Ishikawa (cell line): ENCODE results near the gene TLR6.

Source experiments
- CEBPB ChIP-seq: IDR thresholded peaks from 2 replicates; pipeline ENCODE4 v1.6.1; 2012
- CREB1 ChIP-seq: IDR thresholded peaks from 2 replicates; pipeline ENCODE4 v1.6.1; 2012; ENCODE audit warnings: low read depth
- EGR1 ChIP-seq: IDR thresholded peaks from 2 replicates; pipeline ENCODE4 v1.6.1; 2012
- EP300 ChIP-seq: IDR thresholded peaks from 2 replicates; pipeline ENCODE4 v1.6.1; 2012; ENCODE audit warnings: borderline replicate concordance
- FOXM1 ChIP-seq: IDR thresholded peaks from 2 replicates; pipeline ENCODE4 v1.6.1; 2012; ENCODE audit warnings: low read depth, borderline replicate concordance
- MAX ChIP-seq: IDR thresholded peaks from 2 replicates; pipeline ENCODE4 v1.6.1; 2012
- NFIC ChIP-seq: IDR thresholded peaks from 2 replicates; pipeline ENCODE4 v1.6.1; 2012
- RAD21 ChIP-seq: IDR thresholded peaks from 2 replicates; pipeline ENCODE4 v1.6.1; 2012; ENCODE audit warnings: low read depth
- TAF1 ChIP-seq: IDR thresholded peaks from 2 replicates; pipeline ENCODE4 v1.6.1; 2012; ENCODE audit warnings: low read depth, mild to moderate bottlenecking
- TCF12 ChIP-seq: IDR thresholded peaks from 2 replicates; pipeline ENCODE4 v1.6.1; 2012; ENCODE audit warnings: low read depth
- TEAD4 ChIP-seq: IDR thresholded peaks from 2 replicates; pipeline ENCODE4 v1.6.1; 2012
- USF1 ChIP-seq: IDR thresholded peaks from 2 replicates; pipeline ENCODE4 v1.6.1; 2012
- YY1 ChIP-seq: IDR thresholded peaks from 2 replicates; pipeline ENCODE4 v1.6.1; 2012; ENCODE audit warnings: low read depth
- ZBTB7A ChIP-seq: IDR thresholded peaks from 2 replicates; pipeline ENCODE4 v1.6.1; 2012; ENCODE audit warnings: low read depth
- TF ChIP-seq, protein P1 (sequence below): IDR thresholded peaks from 2 replicates; pipeline ENCODE4 v1.6.1; 2012; ENCODE audit warnings: low read depth, mild to moderate bottlenecking

Gene TLR6

GRCh38 chr4:38871593-38871992 lies 15.0 kb upstream of the TLR6 start:
- TF ChIP-seq MAX (no peak), TEAD4 (no peak), TCF12 (no peak), EP300 (no peak), YY1 (no peak), CREB1 (no peak), NFIC (no peak), USF1 (no peak), RAD21 (no peak), ZBTB7A (no peak), CEBPB (no peak), TAF1 (no peak), EGR1 (no peak), FOXM1 (no peak)
- TF ChIP-seq, protein P1, sequence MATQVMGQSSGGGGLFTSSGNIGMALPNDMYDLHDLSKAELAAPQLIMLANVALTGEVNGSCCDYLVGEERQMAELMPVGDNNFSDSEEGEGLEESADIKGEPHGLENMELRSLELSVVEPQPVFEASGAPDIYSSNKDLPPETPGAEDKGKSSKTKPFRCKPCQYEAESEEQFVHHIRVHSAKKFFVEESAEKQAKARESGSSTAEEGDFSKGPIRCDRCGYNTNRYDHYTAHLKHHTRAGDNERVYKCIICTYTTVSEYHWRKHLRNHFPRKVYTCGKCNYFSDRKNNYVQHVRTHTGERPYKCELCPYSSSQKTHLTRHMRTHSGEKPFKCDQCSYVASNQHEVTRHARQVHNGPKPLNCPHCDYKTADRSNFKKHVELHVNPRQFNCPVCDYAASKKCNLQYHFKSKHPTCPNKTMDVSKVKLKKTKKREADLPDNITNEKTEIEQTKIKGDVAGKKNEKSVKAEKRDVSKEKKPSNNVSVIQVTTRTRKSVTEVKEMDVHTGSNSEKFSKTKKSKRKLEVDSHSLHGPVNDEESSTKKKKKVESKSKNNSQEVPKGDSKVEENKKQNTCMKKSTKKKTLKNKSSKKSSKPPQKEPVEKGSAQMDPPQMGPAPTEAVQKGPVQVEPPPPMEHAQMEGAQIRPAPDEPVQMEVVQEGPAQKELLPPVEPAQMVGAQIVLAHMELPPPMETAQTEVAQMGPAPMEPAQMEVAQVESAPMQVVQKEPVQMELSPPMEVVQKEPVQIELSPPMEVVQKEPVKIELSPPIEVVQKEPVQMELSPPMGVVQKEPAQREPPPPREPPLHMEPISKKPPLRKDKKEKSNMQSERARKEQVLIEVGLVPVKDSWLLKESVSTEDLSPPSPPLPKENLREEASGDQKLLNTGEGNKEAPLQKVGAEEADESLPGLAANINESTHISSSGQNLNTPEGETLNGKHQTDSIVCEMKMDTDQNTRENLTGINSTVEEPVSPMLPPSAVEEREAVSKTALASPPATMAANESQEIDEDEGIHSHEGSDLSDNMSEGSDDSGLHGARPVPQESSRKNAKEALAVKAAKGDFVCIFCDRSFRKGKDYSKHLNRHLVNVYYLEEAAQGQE = no peak

GRCh38 chr4:38870098-38870808 lies 13.6 kb upstream of the TLR6 start:
- TF ChIP-seq MAX = no peak

DNA sequence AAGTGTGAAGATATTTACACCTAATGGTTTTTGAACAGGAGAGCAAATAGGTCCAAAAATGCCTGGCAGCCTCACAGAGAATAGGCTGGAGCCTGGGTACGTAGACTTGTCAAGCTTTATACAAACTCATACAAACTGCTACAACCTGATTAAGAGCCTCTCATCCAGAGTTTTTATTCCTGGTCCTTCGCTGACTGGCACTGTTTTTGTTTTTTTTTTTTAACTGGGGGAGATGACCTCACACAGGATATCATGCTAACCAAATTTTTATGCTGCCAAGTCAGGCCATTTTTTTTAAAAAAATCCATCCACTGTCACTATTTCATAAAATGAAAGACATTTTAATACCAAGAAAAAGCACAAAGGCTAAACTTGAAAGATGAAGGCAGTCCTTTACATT lies 12.9 kb upstream of the TLR6 start:
- TF ChIP-seq FOXM1 = no peak
- TF ChIP-seq NFIC = no peak

- TF ChIP-seq NFIC (peak; percentile 32; the same call in 1 of the 2 replicates), ZBTB7A (peak; percentile 71; the same call in 1 of the 2 replicates), TCF12 (no peak)
Measured at GRCh38 chr4:38868059-38868960, 11.7 kb upstream of the TLR6 start.

DNA sequence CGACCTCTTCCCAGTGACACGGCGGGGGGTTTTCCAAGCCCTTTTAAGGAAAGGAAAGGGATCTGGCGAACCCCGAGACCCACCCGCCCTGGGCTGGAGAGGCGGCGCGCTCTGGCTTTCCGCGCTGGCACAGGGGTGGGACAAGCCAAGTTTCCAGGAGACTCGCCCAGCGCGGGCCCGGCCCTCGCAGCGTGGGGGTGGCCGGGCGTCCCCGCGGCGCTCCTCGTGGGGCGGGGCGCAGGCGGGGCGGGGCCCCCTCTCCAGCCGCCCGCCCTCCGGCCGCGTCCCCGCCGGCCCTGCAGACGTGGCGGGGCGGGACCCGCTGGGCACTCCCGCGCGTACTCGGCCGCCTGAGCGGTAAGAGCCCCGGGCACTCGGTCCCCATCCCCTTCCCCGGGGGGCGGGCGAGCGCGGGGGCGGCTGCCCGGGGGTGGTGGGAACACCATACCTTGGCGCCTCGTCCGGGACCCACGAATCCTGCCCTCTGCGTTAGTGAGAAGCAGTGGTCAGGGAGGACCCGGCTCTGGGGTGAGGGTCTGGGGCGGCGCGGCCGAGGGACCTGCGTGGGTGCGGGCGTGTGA lies 11.0 kb upstream of the TLR6 start, which contains the start of gene FAM114A1:
FAM114A1 (plus strand) TSS at position 329 of the 581 bp plus-strand sequence. CDS start 10,273 bp downstream, outside the sequence.
- TF ChIP-seq EP300 = peak; percentile 25; the same call in 1 of the 2 replicates
- no peak for TF ChIP-seq TEAD4

GRCh38 chr4:38866973-38867477 lies 10.4 kb upstream of the TLR6 start:
- TF ChIP-seq EGR1 (no peak), USF1 (no peak), TAF1 (no peak), NFIC (no peak)

DNA sequence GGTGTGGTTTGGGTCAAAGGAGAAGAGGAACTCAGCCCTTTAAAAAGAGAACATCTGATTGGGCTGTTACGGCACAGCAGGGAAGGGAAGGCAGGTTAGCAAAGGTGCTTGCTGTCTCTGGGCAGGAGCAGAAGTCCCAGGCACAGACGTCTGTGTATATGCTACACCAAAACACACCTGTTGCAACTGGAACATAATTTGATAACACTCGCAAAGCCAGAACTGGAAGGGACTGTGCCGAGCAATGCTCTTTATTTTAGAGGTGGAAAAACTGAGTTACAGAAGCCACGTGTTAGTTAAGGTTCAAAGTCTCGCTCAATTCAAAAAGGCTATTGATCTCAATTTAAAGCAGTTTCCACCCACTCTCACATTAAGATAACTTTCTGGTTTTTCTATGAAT lies 8.8 kb upstream of the TLR6 start:
- no peak for TF ChIP-seq NFIC
- no peak for TF ChIP-seq TCF12
- TF ChIP-seq MAX = no peak
- no peak for TF ChIP-seq EP300
- TF ChIP-seq YY1 = no peak
- TF ChIP-seq, protein P1 = no peak
- TF ChIP-seq TEAD4 = no peak
- no peak for TF ChIP-seq EGR1
- TF ChIP-seq CEBPB = no peak
- no peak for TF ChIP-seq RAD21
